ENCODE data around the gene ALDH1L1.

Gene ALDH1L1

GRCh38 chr3:126180477-126181397, at the start of gene ALDH1L1:
TSS of gene ALDH1L1 (minus strand) at chr3:126180586. CDS start at chr3:126160979, 19,607 bp downstream.
- TF ChIP-seq Cebpa-rat (IDR thresholded peaks at IDR 0.05) = no peak
- Histone ChIP-seq H4K20me1 (no peaks in the 10 kb centered on the region), H3K4me3 (no peak within 1 kb of the TSS), H3K36me3 (no peaks in the 10 kb centered on the region), H3K27ac (no peak within 1 kb of the TSS), H3K4me1 (no peaks in the 10 kb centered on the region), H3K27me3 (no peaks in the 10 kb centered on the region), H3K4me2 (no peak within 1 kb of the TSS), H3K9ac (no peak within 1 kb of the TSS), H3K9me3 (peaks cover 15% of the 10 kb centered on the region; the same call in 1 of the 2 replicates)

GRCh38 chr3:126226374-126226773, 46.0 kb upstream of the ALDH1L1 start:
- Histone ChIP-seq H3K9me3 (peaks cover 13% of the 10 kb centered on the region; the same call in 1 of the 2 replicates), H3K9ac (no peak overlapping the region)
- TF ChIP-seq Cebpa-rat (IDR thresholded peaks at IDR 0.05) = no peak

GRCh38 chr3:126216416-126216815, 36.0 kb upstream of the ALDH1L1 start:
- Histone ChIP-seq H3K27ac (no peak overlapping the region), H3K9ac (no peak overlapping the region), H3K4me2 (no peak overlapping the region)

More at GRCh38 chr3:126226374-126226773, 46.0 kb upstream of the ALDH1L1 start:
- Histone ChIP-seq H3K4me2 (no peak overlapping the region), H3K4me1 (no peaks in the 10 kb centered on the region), H3K36me3 (no peaks in the 10 kb centered on the region), H3K27me3 (no peaks in the 10 kb centered on the region), H3K4me3 (no peak overlapping the region), H4K20me1 (no peaks in the 10 kb centered on the region), H3K27ac (no peak overlapping the region)

GRCh38 chr3:126213379-126214028, 33.1 kb upstream of the ALDH1L1 start:
- Histone ChIP-seq H3K4me3 (no peak overlapping the region), H3K4me2 (no peak overlapping the region), H3K9me3 (peaks cover 36% of the 10 kb centered on the region), H4K20me1 (no peaks in the 10 kb centered on the region), H3K9ac (no peak overlapping the region), H3K27ac (no peak overlapping the region), H3K4me1 (peaks cover 14% of the 10 kb centered on the region), H3K27me3 (peaks cover 50% of the 10 kb centered on the region), H3K36me3 (no peaks in the 10 kb centered on the region)
- TF ChIP-seq Cebpa-rat (IDR thresholded peaks at IDR 0.05) = no peak

More at GRCh38 chr3:126216416-126216815, 36.0 kb upstream of the ALDH1L1 start:
- Histone ChIP-seq H3K4me3 (no peak overlapping the region), H3K4me1 (no peaks in the 10 kb centered on the region), H3K36me3 (no peaks in the 10 kb centered on the region), H4K20me1 (no peaks in the 10 kb centered on the region), H3K9me3 (peaks cover 26% of the 10 kb centered on the region), H3K27me3 (peaks cover 40% of the 10 kb centered on the region)
- TF ChIP-seq Cebpa-rat (IDR thresholded peaks at IDR 0.05) = no peak

- H3K9ac ChIP-seq = no peak overlapping the region
These were observed 32.4 kb upstream of the ALDH1L1 start for GRCh38 chr3:126212620-126213378.

GRCh38 chr3:126212250-126212619, 31.8 kb upstream of the ALDH1L1 start:
- H3K9ac ChIP-seq = no peak overlapping the region
- no peaks in the 10 kb centered on the region for H4K20me1 ChIP-seq
- no peaks in the 10 kb centered on the region for H3K36me3 ChIP-seq
- peaks cover 50% of the 10 kb centered on the region for H3K27me3 ChIP-seq
- peaks cover 20% of the 10 kb centered on the region for H3K4me1 ChIP-seq
- TF ChIP-seq Cebpa-rat (IDR thresholded peaks at IDR 0.05) = no peak
- H3K9me3 ChIP-seq = peaks cover 36% of the 10 kb centered on the region
- no peak overlapping the region for H3K4me2 ChIP-seq
- H3K27ac ChIP-seq = no peak overlapping the region
- no peak overlapping the region for H3K4me3 ChIP-seq

More at GRCh38 chr3:126212620-126213378, 32.4 kb upstream of the ALDH1L1 start:
- Histone ChIP-seq H3K9me3 (peaks cover 36% of the 10 kb centered on the region), H3K36me3 (no peaks in the 10 kb centered on the region), H4K20me1 (no peaks in the 10 kb centered on the region), H3K27me3 (peaks cover 50% of the 10 kb centered on the region), H3K4me1 (peaks cover 20% of the 10 kb centered on the region), H3K4me3 (no peak overlapping the region), H3K27ac (no peak overlapping the region), H3K4me2 (no peak overlapping the region)
- TF ChIP-seq Cebpa-rat (IDR thresholded peaks at IDR 0.05) = no peak

GRCh38 chr3:126211569-126211968, 31.2 kb upstream of the ALDH1L1 start:
- Histone ChIP-seq H3K4me3 (no peak overlapping the region), H3K27me3 (peaks cover 50% of the 10 kb centered on the region), H3K36me3 (no peaks in the 10 kb centered on the region), H4K20me1 (no peaks in the 10 kb centered on the region), H3K27ac (no peak overlapping the region), H3K9me3 (peaks cover 36% of the 10 kb centered on the region), H3K4me2 (no peak overlapping the region), H3K4me1 (peaks cover 20% of the 10 kb centered on the region), H3K9ac (no peak overlapping the region)
- no peak for TF ChIP-seq Cebpa-rat (IDR thresholded peaks at IDR 0.05)

- H3K9me3 ChIP-seq = peaks cover 36% of the 10 kb centered on the region
These were observed 30.2 kb upstream of the ALDH1L1 start for GRCh38 chr3:126210606-126211005.

GRCh38 chr3:126209741-126210140, 29.4 kb upstream of the ALDH1L1 start:
- Histone ChIP-seq H3K4me2 (peak overlapping the region; percentile 59), H3K9me3 (peaks cover 36% of the 10 kb centered on the region), H3K9ac (no peak overlapping the region), H3K4me1 (peaks cover 20% of the 10 kb centered on the region), H3K27ac (no peak overlapping the region), H3K36me3 (no peaks in the 10 kb centered on the region), H3K4me3 (no peak overlapping the region), H3K27me3 (peaks cover 43% of the 10 kb centered on the region), H4K20me1 (no peaks in the 10 kb centered on the region)
- no peak for TF ChIP-seq Cebpa-rat (IDR thresholded peaks at IDR 0.05)

More at GRCh38 chr3:126210606-126211005, 30.2 kb upstream of the ALDH1L1 start:
- Histone ChIP-seq H3K36me3 (no peaks in the 10 kb centered on the region), H3K9ac (no peak overlapping the region), H3K4me1 (peaks cover 20% of the 10 kb centered on the region), H3K27me3 (peaks cover 50% of the 10 kb centered on the region), H3K4me2 (no peak overlapping the region), H3K4me3 (no peak overlapping the region), H3K27ac (no peak overlapping the region), H4K20me1 (no peaks in the 10 kb centered on the region)
- no peak for TF ChIP-seq Cebpa-rat (IDR thresholded peaks at IDR 0.05)
